ENCODE results near the gene DNAAF1.
A peak's percentile ranks its signal among the peaks of the same experiment; 100 is the strongest.
"Not testable (repeated sequence)": the region's sequence is repeated elsewhere in the genome, so short reads cannot be mapped to it uniquely, and the experiment has no call there.

DNAAF1 gene

DNA sequence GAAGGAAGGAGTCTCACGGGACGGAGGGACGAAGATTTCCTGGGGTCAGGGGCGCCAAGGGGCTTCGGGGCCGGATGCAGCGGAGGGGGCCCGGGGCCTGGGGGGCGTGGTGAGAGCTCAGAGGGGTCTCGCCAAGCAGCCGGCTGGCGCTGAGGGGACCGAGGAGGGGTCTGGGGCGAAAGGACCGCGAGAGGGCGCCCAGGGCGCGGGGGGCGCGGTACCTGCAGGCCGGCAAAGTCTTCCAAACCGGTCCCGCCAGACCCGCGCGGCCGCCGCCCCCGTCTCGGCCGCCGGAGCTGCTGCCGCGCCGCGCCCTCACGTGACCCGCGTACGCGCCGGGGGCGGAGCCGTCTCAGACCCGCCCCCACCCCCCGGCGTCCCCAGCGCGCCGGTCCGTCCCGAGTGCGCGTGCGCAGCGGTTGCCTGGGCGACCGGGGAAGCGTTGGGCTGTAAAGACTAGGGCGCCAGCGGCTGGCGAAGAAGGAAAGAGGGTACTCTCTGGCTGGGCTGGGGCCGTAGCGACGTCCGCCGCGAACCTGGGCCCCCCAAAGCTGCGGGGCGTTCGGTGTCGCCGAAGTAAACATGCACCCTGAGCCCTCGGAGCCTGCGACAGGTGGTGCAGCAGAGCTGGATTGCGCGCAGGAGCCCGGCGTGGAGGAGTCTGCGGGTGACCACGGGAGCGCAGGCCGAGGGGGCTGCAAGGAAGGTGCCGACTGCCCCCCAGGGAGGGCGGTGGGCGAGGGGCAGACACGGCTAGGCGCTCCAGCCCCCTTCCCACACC lies at the start of gene DNAAF1, which contains the start of gene HSDL1:
TSS of gene DNAAF1 (plus strand) at position 450 of the 781 bp plus-strand sequence. CDS start at position 583, 133 bp downstream.
TSS of gene HSDL1 (minus strand) at position 319 of the 781 bp plus-strand sequence. CDS start 13,856 bp downstream, outside the sequence.
- peak; percentile 64 for DNase-seq (ENCODE audit: low read depth in 2 of 2)

DNA sequence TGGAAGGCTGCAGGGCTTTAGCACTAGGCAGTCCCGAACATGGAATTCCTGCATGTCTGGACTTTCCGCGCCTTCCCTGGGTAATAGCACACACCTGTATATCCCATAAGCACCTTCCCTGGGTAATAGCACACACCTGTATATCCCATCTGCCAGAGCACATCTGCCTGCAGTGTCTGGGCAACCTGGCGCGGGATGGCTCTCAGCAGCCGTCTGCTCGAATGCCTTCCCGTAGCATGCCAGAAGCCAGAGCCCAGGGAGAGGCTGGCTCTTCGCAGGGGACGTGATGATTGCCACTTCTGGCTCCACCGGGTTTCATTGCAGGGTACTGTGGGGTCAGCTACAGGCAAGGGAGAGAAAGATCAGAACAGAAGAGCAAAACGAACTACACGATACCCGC lies 49.6 kb upstream of the DNAAF1 start:
- DNase-seq (ENCODE audit: low read depth in 2 of 2) = no peak

DNA sequence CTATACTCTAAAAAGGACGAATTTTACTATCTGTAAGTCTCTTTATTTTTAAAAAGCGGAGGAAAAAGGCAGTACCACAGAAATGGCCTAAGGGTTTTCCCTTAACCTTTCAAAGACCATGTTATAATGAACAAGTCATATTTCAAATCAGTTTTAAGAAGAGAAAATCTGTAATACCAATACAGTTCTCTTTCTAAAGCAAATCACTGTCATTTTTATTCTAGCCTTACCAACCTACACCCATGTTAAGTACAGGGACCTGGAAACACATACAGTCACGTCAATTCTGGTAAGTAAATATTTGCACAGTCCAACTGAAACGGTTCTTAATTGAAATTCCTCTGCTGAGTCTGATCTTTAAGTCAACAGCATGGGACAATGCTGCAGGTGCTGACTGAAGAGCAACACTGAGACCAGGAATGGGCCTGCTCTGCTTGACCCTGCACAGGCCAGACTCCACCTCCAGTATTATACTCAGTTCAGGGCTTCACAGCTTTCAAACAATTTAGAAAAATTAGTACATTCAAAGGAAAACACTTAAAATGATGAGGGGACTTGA lies 48.6 kb upstream of the DNAAF1 start:
- no peak for DNase-seq (ENCODE audit: low read depth in 2 of 2)

DNA sequence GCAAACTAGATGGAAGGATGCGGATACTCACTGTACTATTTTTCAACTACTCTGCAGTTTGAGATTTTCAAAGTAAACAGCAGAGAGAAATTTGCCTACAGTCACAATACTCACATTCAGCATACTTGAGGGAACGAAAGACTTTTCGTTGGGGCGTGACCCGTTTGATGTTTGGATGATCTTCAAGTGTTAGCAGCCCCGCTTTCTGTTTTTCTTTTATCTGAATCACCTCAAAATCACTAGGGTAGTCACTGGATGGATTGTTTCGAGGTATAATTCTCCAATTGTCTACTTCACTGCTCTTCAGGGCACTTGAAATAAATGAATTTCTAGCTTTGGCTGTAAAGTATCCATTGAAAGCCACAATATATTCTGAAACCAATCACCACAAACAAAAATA lies 46.2 kb upstream of the DNAAF1 start:
- DNase-seq (ENCODE audit: low read depth in 2 of 2) = no peak

DNA sequence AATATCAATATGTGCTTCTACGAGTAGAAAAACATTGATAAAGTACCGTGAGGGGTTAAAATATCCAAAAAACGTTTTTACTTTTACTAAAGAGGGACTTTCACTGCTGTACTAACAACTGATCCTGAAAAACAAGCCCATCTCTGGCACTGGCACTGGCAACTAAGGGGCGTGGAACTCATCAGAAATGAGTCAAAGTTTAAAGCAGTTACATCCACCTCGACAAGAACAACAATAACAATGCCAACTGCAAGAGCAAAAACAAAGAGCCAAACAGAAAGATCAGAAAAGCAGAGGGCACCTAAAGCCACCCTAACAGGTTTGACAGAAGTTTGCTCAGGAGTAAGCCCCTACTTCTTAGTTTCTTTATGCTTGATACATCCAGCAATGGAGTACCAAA lies 41.4 kb upstream of the DNAAF1 start:
- no peak for DNase-seq (ENCODE audit: low read depth in 2 of 2)

DNA sequence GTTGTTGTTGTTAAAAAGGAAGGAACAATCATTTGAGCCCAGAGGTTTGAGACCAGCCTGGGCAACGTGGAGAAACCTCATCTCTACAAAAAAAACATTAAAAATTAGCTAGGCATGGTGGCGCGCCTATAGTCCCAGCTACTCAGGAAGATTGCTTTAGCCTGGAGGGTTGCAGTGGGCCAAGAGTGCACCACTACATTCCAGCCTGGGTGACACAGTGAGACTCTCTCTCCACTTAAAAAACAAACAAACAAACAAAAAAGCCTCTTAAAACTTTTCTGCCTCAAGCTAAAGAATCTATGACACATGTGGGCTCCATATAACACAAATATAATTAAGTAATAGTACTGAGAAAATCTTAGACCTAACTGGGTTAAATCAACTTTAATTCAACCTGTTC lies 40.9 kb upstream of the DNAAF1 start:
- no peak for DNase-seq (ENCODE audit: low read depth in 2 of 2)

DNA sequence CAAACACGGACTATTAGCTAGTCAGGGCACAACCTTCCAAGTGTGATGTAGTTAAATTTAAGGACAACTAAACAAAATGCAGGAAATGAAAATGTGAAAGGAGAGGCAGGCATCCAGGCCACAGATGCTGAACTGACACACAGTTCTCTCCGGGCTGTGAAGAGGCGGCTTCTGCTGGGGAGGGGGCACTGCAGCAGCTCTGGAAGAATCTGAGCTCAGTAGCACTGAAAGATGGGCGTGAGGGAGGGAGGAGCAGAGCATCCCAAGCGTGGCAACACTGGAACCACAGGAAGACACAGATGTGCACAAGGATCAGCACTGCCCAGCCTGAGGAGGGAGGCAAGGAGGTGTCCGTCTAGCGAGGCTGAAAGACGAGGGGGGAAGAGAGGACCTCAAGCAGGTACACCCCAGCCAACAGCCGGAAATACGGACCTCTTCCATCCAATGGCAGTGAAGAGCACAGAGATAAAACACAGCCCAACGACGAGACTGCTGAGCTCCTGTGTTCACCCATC lies 39.8 kb upstream of the DNAAF1 start:
- no peak for DNase-seq (ENCODE audit: low read depth in 2 of 2)

DNA sequence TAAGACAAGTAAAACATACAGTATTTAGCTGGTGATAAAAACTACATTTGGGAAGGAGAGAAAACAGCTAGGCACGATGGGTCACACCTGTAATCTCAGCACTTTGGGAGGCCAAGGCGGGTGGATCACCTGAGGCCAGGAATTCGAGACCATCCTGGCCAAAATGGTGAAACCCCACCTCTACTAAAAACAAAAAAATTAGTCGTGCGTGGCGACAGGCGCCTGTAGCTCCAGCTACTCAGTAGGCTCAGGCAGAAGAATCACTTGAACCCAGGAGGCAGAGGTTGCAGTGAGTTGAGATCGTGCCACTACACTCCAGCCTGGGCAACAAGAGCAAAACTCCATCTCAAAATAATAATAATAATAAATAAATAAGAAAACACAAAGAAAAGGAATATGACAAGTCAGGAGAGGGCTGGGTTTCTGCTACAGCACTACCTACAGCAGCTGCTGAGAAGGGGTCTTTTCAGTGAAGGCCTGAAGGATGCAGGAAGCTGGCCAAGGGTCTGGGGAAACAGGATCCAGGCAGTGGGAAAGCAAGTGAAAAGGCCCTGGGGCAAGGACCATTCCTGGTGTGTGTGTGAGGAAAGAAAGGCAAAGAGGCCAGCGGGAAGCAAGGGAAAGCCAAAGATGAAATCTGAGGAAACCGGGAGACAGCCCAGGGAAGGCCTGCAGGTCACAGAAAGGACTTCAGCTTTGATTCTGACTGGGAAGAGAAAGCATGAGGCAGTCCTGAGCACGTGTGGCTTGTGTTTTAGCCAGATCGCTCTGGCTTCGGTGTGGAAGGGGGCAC lies 39.0 kb upstream of the DNAAF1 start:
- DNase-seq (ENCODE audit: low read depth in 2 of 2) = no peak

DNA sequence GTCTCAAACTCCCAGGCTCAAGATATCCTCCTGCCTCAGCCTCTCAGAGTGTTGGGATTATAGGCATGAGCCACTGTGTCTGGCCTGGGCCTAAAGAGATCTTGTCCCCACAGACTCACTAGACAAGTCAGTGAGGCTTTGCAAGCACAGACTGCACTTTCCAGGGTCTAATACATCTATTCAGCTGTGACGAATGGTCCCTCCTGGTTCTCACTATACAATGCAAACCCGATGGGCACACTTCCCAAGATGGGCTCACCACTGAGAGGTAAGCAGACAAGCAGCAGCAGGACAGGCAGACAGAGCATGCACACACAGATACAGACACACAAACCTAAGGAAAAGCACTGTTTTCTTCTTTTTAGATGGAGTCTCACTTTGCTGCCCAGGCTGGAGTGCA lies 37.2 kb upstream of the DNAAF1 start:
- no peak for DNase-seq (ENCODE audit: low read depth in 2 of 2)

DNA sequence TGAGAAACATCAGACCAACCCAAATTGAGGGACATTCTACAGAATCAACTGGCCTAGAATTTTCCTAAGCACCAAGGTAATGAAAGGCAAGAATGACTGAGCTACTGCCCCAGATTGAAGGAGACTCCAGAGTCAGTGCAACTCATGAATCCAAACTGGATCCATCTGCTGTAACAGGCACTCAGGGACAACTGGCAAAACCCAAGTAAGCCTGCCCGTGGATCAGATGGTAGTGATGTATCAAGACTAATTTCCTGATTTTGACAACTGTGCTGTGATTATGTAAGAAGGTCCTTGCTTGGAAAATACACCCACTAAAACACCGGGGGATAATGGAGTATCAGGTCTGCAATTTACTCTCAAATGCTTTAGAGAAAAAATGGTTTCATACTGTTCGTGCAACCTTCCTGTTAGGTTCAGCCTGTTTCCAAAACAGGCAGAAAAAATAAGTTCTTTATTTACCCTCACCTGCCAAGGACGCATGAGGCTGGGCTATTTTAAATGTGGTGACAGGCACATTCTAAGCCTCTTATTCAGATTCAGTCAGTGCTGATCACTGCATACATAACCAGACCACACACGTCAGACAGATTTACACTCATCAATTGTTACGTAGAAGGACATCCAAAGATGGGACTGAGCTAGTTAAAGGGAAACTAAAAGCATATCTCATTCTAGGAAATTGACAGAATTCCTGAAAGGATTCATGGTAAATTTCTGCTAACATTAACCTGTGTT lies 35.3 kb upstream of the DNAAF1 start:
- DNase-seq (ENCODE audit: low read depth in 2 of 2) = no peak

DNA sequence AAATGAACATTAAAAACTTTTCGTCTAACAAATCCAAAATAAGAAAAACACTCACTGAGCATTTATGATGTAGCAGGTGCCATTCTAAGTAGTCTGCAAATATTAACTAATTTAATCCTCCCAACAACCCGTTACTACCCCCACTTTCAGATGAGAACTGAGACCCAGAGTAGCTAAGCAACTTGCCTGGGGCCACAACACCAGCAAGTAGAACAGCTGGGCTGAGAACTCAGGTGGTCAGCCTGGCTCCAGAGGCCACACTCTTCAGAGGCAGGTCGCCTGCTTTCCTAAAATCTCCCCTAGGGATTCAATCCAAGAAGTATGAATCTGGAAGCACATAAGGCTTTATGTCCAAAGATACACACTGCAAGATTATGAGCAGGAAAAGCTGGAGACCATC lies 34.6 kb upstream of the DNAAF1 start:
- DNase-seq (ENCODE audit: low read depth in 2 of 2) = no peak

DNA sequence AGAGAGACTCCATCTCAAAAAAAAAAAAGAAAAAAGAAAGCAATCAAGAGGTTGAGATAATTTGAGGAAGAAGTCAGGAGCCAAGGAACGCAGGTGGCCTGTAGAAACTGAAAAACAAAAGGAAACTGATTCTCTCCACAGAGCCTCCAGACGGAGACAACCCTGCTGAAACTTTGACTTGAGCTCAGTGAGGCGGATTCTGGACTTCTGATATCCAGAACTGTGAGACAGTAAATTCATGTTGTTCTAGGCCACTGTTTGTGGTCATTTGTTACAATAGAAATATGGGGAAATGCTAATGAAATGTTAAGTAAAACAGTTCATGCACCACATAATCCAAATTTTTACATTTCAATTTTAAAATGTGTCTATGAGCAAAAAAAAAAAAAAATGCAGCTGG lies 33.6 kb upstream of the DNAAF1 start:
- DNase-seq (ENCODE audit: low read depth in 2 of 2) = no peak

DNA sequence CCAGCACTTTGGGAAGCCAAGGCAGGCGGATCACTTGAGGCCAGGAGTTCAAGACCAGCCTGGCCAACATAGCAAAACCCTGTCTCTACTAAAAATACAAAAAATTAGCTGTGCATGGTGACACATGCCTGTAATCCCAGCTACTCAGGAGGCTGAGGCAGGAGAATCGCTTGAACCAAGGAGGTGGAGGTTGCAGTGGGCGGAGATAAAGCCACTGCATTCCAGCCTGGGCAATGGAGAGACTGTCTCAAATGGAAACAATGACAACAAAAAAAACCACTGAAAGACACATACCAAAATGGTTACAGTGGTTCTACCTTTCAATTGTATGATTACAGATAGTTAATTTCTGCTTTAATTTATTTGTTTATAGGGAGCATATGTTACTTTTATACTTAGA lies 33.2 kb upstream of the DNAAF1 start:
- DNase-seq (ENCODE audit: low read depth in 2 of 2) = not testable (repeated sequence)

DNA sequence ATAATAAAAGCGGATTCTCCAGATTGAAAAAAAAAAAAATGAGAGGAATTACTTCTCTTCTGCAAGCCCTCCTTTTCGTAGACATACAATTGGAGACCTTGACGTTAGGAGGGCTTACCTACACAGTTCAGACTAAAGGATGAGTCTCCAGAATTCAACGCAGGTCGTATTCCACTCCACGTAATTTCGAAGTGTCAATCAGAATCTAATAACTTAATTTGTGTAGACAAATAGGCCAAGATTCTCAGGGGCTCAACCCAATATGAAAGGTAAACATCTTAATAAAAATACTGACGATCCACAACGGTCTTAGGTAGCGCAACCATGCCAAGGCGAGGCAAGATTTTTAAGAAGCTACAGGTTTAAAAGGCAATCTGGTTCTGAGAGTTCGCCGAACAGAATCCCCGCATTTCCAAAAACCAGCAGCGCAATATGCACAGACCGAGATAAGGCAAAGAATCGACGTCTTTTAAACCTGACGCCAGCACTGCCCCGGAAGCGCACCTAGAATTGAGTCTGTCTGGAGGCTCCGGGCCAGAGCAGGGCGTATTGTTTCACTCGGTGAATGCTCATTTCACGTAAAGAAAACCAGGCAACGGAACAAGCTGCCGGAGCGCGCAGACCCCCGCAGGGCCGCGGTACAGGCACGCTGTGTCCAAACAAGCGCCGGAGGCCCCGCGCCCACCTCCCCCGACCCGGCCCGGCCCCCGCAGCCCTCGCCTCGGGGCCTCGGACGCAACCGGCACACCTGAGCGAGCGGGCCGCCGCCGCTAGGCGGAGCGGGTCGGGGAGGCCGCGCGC lies 29.0 kb upstream of the DNAAF1 start:
- DNase-seq (ENCODE audit: low read depth in 2 of 2) = no peak

DNA sequence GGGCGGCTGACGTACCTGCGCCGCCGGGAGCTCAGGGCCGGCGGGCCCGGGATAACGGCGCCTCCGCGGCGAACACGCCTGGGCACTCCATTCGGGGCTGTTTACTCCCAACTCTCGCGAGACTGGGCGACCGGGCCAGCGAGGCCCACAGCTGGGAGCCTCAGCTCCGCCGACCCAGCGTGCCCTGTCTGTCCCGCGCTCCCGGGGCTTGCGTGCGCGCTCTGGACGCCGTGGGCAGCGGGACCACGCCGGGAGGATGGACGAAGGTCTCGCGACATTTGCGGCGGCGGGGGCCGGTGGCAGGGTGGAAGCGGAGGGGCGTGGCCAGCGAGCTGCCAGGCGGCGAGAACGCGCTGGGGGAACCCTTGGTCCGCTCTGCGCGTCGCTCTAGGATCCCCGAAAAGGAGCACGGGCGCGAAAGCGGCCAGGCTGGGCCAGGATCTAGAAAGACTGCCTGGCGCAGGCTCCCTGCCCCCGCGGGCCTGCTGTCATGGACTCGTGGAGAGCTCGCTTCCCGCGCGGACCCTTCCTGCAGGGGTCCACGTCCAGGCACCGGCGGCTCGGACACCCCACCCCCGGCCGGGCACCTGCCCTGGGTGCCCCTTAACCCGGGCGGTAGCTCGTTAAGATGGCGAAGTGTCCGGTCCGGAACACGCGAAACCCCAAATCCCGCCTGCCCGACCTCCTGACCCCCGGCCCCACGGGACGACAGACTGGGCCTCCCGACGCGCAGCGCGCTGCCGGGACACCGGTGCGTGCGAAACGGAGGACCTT lies 28.2 kb upstream of the DNAAF1 start, which contains the start of gene MBTPS1:
TSS of gene MBTPS1 (minus strand) at position 223 of the 774 bp plus-strand sequence. CDS start 15,159 bp downstream, outside the sequence.
- peak; percentile 97 for DNase-seq (ENCODE audit: low read depth in 2 of 2)

DNA sequence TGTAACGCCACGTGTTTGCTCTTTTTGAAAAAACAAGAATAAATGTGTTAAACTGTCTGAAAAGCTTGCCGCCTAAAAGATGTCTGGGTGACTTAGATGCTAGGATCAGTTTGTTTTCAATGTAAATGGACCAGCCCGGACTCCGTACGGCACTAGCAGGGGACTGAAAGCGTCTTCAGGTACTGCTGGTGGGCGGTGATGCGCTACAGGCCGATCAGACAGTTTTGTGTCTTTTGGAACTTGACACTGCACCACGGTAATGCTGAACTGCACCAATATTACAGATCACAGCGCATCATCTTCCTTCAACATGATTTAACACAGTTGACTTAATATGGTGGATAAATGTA lies 27.6 kb upstream of the DNAAF1 start:
- DNase-seq (ENCODE audit: low read depth in 2 of 2) = no peak

DNA sequence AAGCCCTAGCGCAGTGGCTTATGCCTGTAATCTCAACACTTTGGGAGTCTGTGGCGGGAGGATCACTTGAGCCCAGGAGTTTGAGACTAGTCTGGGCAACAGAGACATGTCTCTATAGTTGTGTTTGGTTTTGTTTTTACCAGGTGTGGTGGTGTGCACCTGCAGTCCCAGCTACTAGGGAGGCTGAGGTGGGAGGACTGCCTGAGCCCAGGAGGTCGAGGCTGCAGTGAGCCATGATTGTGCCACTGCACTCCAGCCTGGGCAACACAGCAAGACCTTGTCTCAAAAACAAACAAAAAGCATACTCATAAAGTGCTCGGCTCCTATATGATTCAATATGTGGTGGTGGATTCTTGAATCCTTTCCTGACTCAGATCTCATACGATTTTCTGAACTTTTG lies 26.8 kb upstream of the DNAAF1 start:
- not testable (repeated sequence) for DNase-seq (ENCODE audit: low read depth in 2 of 2)

DNA sequence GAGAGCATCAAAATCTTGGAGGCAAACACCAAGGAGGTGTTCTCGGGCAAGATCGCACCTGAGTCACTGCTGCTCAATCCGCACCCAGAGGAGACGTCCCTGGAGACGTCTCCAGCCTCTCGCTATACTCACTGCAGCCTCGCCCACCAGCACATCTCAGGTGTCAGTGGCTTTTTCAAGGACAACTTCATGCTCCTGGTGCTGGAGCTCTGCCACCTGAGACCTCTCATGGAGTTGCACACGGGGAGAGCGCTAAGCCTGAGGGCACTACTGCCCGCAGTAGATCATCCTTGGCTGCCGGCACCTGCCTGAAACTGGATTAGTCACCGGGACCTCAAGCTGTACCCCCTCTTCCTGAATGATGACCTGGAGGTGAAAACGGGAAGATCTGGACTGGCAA lies 25.7 kb upstream of the DNAAF1 start:
- DNase-seq (ENCODE audit: low read depth in 2 of 2) = no peak

DNA sequence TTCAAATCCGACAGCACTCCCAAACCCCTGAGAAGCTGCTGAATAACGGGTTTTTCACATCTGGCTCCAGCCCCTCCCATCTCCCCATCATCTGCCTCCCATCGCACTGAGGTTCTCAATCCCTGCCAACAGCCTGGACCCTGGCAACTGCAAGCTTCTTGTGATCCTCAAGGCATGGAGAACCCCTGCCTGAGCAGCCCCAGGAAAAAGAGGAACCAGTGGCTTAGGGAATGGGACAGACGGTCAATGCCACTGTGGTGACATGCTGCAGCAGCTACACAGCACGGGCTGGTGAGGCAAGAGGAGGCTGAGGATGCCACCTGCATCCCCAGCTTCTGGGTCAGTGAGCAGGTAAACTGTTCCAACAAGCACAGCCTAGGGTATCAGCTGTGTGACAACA lies 25.1 kb upstream of the DNAAF1 start:
- DNase-seq (ENCODE audit: low read depth in 2 of 2) = no peak

DNA sequence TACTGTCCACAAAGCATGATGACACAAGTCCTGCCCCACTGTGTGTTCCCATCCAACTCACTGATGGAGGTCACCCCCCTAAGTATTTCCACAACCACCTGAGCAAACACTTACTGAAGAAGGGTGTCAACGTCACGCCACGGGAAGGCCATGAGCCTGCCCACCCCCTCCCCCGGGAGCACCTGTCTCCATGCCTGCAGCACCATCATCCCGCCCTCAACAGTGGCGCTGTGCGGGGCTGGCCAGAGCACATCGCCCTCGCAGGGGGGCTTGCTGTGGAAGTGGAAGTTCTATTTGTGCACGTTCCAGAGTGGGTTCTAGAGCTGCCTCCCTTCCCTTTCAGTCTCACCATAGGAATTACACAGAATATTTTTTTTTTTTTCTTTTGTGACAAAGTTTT lies 24.1 kb upstream of the DNAAF1 start:
- no peak for DNase-seq (ENCODE audit: low read depth in 2 of 2)

Data from fibroblast of skin of left quadriceps (primary cell).